ENCODE results near the gene MAGOH.
A peak's percentile ranks its signal among the peaks of the same experiment; 100 is the strongest.

Gene MAGOH

GRCh38 chr1:53242381-53242780 lies 4.1 kb upstream of the MAGOH start:
- no peak overlapping the region for H3K4me3 ChIP-seq (ENCODE audit: low read depth, low read length)
- no peak for TF ChIP-seq CTCF (IDR thresholded peaks at IDR 0.05; ENCODE audit: insufficient read depth, low read depth, low read length, missing control alignments)
- no peak for DNase-seq (ENCODE audit: low read depth)

- TF ChIP-seq CTCF (IDR thresholded peaks at IDR 0.05; ENCODE audit: insufficient read depth, low read depth, low read length, missing control alignments) = no peak
- DNase-seq (ENCODE audit: low read depth) = no peak
Measured at GRCh38 chr1:53241828-53242227, 3.5 kb upstream of the MAGOH start.

GRCh38 chr1:53237638-53238037 lies 680 bp downstream of the MAGOH start:
- DNase-seq (ENCODE audit: low read depth) = no peak
- no peak for TF ChIP-seq CTCF (IDR thresholded peaks at IDR 0.05; ENCODE audit: insufficient read depth, low read depth, low read length, missing control alignments)
- H3K4me3 ChIP-seq (ENCODE audit: low read depth, low read length) = peak overlapping the region; percentile 97

More at GRCh38 chr1:53241828-53242227, 3.5 kb upstream of the MAGOH start:
- no peak overlapping the region for H3K4me3 ChIP-seq (ENCODE audit: low read depth, low read length)

- DNase-seq (ENCODE audit: low read depth) = no peak
- peak overlapping the region; percentile 69 for H3K4me3 ChIP-seq (ENCODE audit: low read depth, low read length)
- no peak for TF ChIP-seq CTCF (IDR thresholded peaks at IDR 0.05; ENCODE audit: insufficient read depth, low read depth, low read length, missing control alignments)
Measured at GRCh38 chr1:53220962-53221286, 17.4 kb downstream of the MAGOH start.

- peak within 1 kb of the TSS; percentile 69 for H3K4me3 ChIP-seq (ENCODE audit: low read depth, low read length)
- TF ChIP-seq CTCF (IDR thresholded peaks at IDR 0.05; ENCODE audit: insufficient read depth, low read depth, low read length, missing control alignments) = no peak
- peak; percentile 96 for DNase-seq (ENCODE audit: low read depth)
Measured at GRCh38 chr1:53220171-53220961, 18.0 kb downstream of the MAGOH start, which contains the start of gene CZIB. TSS of gene CZIB (minus strand) at chr1:53220634. CDS start at chr1:53220575, 59 bp downstream.

GRCh38 chr1:53219711-53220110 lies 18.6 kb downstream of the MAGOH start:
- no peak for TF ChIP-seq CTCF (IDR thresholded peaks at IDR 0.05; ENCODE audit: insufficient read depth, low read depth, low read length, missing control alignments)
- no peak for DNase-seq (ENCODE audit: low read depth)
- peak overlapping the region; percentile 69 for H3K4me3 ChIP-seq (ENCODE audit: low read depth, low read length)

- TF ChIP-seq CTCF (IDR thresholded peaks at IDR 0.05; ENCODE audit: insufficient read depth, low read depth, low read length, missing control alignments) = no peak
- H3K4me3 ChIP-seq (ENCODE audit: low read depth, low read length) = no peak overlapping the region
- no peak for DNase-seq (ENCODE audit: low read depth)
Measured at GRCh38 chr1:53218201-53218600, 20.1 kb downstream of the MAGOH start.

Measured in GM12865 (cell line).